Spleen (tissue), 11 donors: ENCODE measurements around the gene ZC3H18. TPM values are rescaled to one million over a fixed set of nuclear protein-coding genes. Genes with fewer than 3 reads are reported as not detected.

Experiments
- DNase-seq: peaks from one replicate; pipeline ENCODE4 v3.0.0-alpha.2; 2020
- H3K27ac ChIP-seq, 8 donors: fragments of 200-600 bp; sonication (generic) in 7 of 8; 1 replicate in 4 of 8; 2 replicates in 4 of 8; pipeline versions ENCODE4 v1.5.0 to v1.8.0; 2016 to 2021; ENCODE audit warnings: inconsistent platforms in 4 of 8, mild to moderate bottlenecking in 4 of 8, moderate library complexity in 1 of 8
- H3K27me3 ChIP-seq, 7 donors: fragments of 200-600 bp; sonication (generic) in 6 of 7; replicated peaks in 1 of 7; 1 replicate in 4 of 7; 2 replicates in 3 of 7; pipeline versions ENCODE4 v1.5.0 to v1.8.0; 2016 to 2021; ENCODE audit warnings: inconsistent platforms in 3 of 7, mild to moderate bottlenecking in 1 of 7
- H3K36me3 ChIP-seq, 6 donors: fragments of 200-600 bp; sonication (generic) in 5 of 6; 1 replicate in 4 of 6; 2 replicates in 2 of 6; pipeline versions ENCODE4 v1.5.0 to v1.8.0; 2016 to 2021; ENCODE audit warnings: inconsistent platforms in 2 of 6
- H3K4me1 ChIP-seq, 6 donors: fragments of 200-600 bp; sonication (generic) in 5 of 6; 1 replicate in 3 of 6; 2 replicates in 3 of 6; pipeline versions ENCODE4 v1.5.0 to v1.8.0; 2016 to 2021; ENCODE audit warnings: inconsistent platforms in 3 of 6
- H3K4me3 ChIP-seq, 8 donors: fragments of 200-600 bp; sonication (generic) in 7 of 8; 1 replicate in 4 of 8; 2 replicates in 4 of 8; pipeline versions ENCODE4 v1.5.0 to v1.8.0; 2016 to 2021; ENCODE audit warnings: inconsistent platforms in 4 of 8, mild to moderate bottlenecking in 4 of 8, moderate library complexity in 2 of 8
- H3K9me3 ChIP-seq, 8 donors: fragments of 200-600 bp; sonication (generic) in 7 of 8; 1 replicate in 4 of 8; 2 replicates in 4 of 8; pipeline versions ENCODE4 v1.5.0 to v1.8.0; 2016 to 2021; ENCODE audit warnings: inconsistent platforms in 4 of 8
- CTCF ChIP-seq, 11 experiments: fragments of 200-600 bp in 7 of 11; fragments of 450-650 bp in 4 of 11; sonication (generic) in 4 of 11; IDR thresholded peaks in 8 of 11; conservative IDR thresholded peaks in 3 of 11; 1 replicate in 7 of 11; 2 replicates in 4 of 11; pipeline versions ENCODE4 v1.4.0 to v1.8.0; 2016 to 2021; ENCODE audit warnings: antibody characterized with exemption in 11 of 11, inconsistent platforms in 4 of 11, mild to moderate bottlenecking in 1 of 11
- POLR2A ChIP-seq, 3 donors: fragments of 450-650 bp; IDR thresholded peaks; one replicate each; pipeline ENCODE4 v1.5.1; 2017; ENCODE audit warnings: antibody characterized with exemption in 3 of 3, mild to moderate bottlenecking in 1 of 3
- POLR2AphosphoS5 ChIP-seq, 3 donors: sonication (generic); formaldehyde crosslinking; IDR thresholded peaks; one replicate each; pipeline ENCODE4 v1.5.1; 2017; ENCODE audit warnings: antibody characterized with exemption in 3 of 3
- WGBS, 5 donors: extraction: QIAGEN DNeasy Blood & Tissue Kit in 3 of 5; methylation state at CpG; one replicate each; pipeline versions ENCODE4 v1.1.5 to v1.1.7; 2013 to 2018; 5-methylcytosine and 5-hydroxymethylcytosine counted together
- intact Hi-C: fragments of 100-400 bp; cut with DNase I; formaldehyde crosslinking; loops from one replicate; pipeline ENCODE4 v1.15.0; 2023; ENCODE audit warnings: low total_unique reads
- polyA plus RNA-seq, 3 donors: library from polyadenylated mRNA; stranded (reverse); fragments of 200-250 nt; gene quantifications; one replicate each; pipeline ENCODE4 v1.2.1, GENCODE V29; 2013
- total RNA-seq, 7 donors: library from RNA; depleted of rRNA in 3 of 7; stranded (reverse); fragments of >200 nt in 3 of 7; fragmentation: NEBNext Ultra II Directional in 4 of 7; extraction: Animal tissue kit (Norgen Biotek cat#: 25700) in 4 of 7; gene quantifications; one replicate each; pipeline versions ENCODE4 v1.1.0 to v1.2.1, GENCODE V29; 2016 to 2021
- donor health status: healthy with polysubstance abuse.
- donor health status: DM: no; HTN: no; CAD: no; lungs with moderate emphysema.
- donor health status: DM: no; HTN: no; CAD: no.
- donor health status: Bipolar disorder and iron deficiency.
- donor health status: healthy.
- donor health status: DM: no; HTN: no; CAD: no.
- donor health status: DM: yes; HTN: yes; CAD: no.

The ZC3H18 gene
- total and polyA plus RNA-seq, 10 donors = 18.0 to 65.2 (median 34.7) TPM

GRCh38 chr16:88599825-88600538 is 29.8 kb downstream of the ZC3H18 start:
- TF ChIP-seq CTCF (IDR thresholded peaks at IDR 0.05 in 8 of 11, conservative IDR thresholded peaks at IDR 0.05 in 3 of 11) (no peak), POLR2AphosphoS5 (IDR thresholded peaks at IDR 0.05) (peak in 2 of 3 donors; percentile 31 to 61)
- Histone ChIP-seq H3K36me3 (peaks cover 3 to 89% (median 56%) of the 10 kb centered on the region in 6 donors), H3K9me3 (no peaks in the 10 kb centered on the region), H3K4me3 (peak overlapping the region in 1 of 8 donors; percentile 38), H3K27me3 (no peaks in the 10 kb centered on the region), H3K4me1 (peaks cover 0 to 80% (median 56%) of the 10 kb centered on the region in 6 donors), H3K27ac (peak overlapping the region; percentile 14 to 92 (median 82))
- no peak for DNase-seq
- intact Hi-C loops = no loop called here
- WGBS, 5 donors = 54 to 78% (median 66%) methylated on average over 25 of the region's 25 CpGs

- peaks cover 5 to 89% (median 61%) of the 10 kb centered on the region in 6 donors for H3K36me3 ChIP-seq
- intact Hi-C loops = no loop called here
- WGBS, 5 donors = 77 to 95% (median 84%) methylated on average over 6 of the region's 6 CpGs
Measured at GRCh38 chr16:88600539-88600896, 30.3 kb downstream of the ZC3H18 start.

GRCh38 chr16:88601313-88602036 is 31.3 kb downstream of the ZC3H18 start:
- TF ChIP-seq CTCF (IDR thresholded peaks at IDR 0.05 in 8 of 11, conservative IDR thresholded peaks at IDR 0.05 in 3 of 11) (no peak), POLR2A (IDR thresholded peaks at IDR 0.05) (no peak), POLR2AphosphoS5 (IDR thresholded peaks at IDR 0.05) (no peak)
- DNase-seq = no peak
- intact Hi-C loops = no loop called here
- no peaks in the 10 kb centered on the region for H3K27me3 ChIP-seq
- WGBS, 5 donors = 78 to 90% (median 82%) methylated on average over 9 of the region's 9 CpGs
- H3K36me3 ChIP-seq = peaks cover 5 to 89% (median 71%) of the 10 kb centered on the region in 6 donors
- H3K4me3 ChIP-seq = no peak overlapping the region
- peaks cover 0 to 75% (median 48%) of the 10 kb centered on the region in 6 donors for H3K4me1 ChIP-seq
- H3K9me3 ChIP-seq = no peaks in the 10 kb centered on the region
- H3K27ac ChIP-seq = peak overlapping the region in 4 of 8 donors; percentile 84 to 92 (median 88)

More at GRCh38 chr16:88600539-88600896, 30.3 kb downstream of the ZC3H18 start:
- no peak for TF ChIP-seq POLR2AphosphoS5 (IDR thresholded peaks at IDR 0.05)
- TF ChIP-seq CTCF (IDR thresholded peaks at IDR 0.05 in 8 of 11, conservative IDR thresholded peaks at IDR 0.05 in 3 of 11) = no peak
- no peak for TF ChIP-seq POLR2A (IDR thresholded peaks at IDR 0.05)
- peak overlapping the region in 6 of 8 donors; percentile 39 to 92 (median 84) for H3K27ac ChIP-seq
- no peak overlapping the region for H3K4me3 ChIP-seq
- no peaks in the 10 kb centered on the region for H3K27me3 ChIP-seq
- DNase-seq = no peak
- H3K9me3 ChIP-seq = no peaks in the 10 kb centered on the region
- H3K4me1 ChIP-seq = peaks cover 0 to 80% (median 54%) of the 10 kb centered on the region in 6 donors

GRCh38 chr16:88602091-88602490 is 31.9 kb downstream of the ZC3H18 start:
- Histone ChIP-seq H3K4me3 (no peak overlapping the region), H3K27ac (no peak overlapping the region), H3K36me3 (peaks cover 5 to 95% (median 76%) of the 10 kb centered on the region in 6 donors), H3K9me3 (no peaks in the 10 kb centered on the region), H3K4me1 (peaks cover 0 to 74% (median 48%) of the 10 kb centered on the region in 6 donors), H3K27me3 (no peaks in the 10 kb centered on the region)
- intact Hi-C loops = no loop called here
- TF ChIP-seq POLR2AphosphoS5 (IDR thresholded peaks at IDR 0.05) (peak in 1 of 3 donors; percentile 31), POLR2A (IDR thresholded peaks at IDR 0.05) (no peak)
- no peak for DNase-seq
- 80 to 97% (median 88%) methylated on average over 3 to 7 of the region's 7 CpGs for WGBS, 5 donors
